Measurements from ENCODE around the gene ADGRF3. TPM values are rescaled to one million over a fixed set of nuclear protein-coding genes. Genes with fewer than 3 reads are reported as not detected.
"Not testable (repeated sequence)": the region's sequence is repeated elsewhere in the genome, so short reads cannot be mapped to it uniquely, and the experiment has no call there.

ADGRF3 gene
- polyA plus RNA-seq, 3 donors, result 0.10 to 0.22 TPM; not detected in 1

GRCh38 chr2:26329083-26329482 lies 17.5 kb downstream of the ADGRF3 start:
- not testable (repeated sequence) for H3K27ac ChIP-seq (ENCODE audit: low read depth, low read length)
- WGBS, 3 donors, result 89 to 97% (median 93%) methylated on average over 4 of the region's 4 CpGs

DNA sequence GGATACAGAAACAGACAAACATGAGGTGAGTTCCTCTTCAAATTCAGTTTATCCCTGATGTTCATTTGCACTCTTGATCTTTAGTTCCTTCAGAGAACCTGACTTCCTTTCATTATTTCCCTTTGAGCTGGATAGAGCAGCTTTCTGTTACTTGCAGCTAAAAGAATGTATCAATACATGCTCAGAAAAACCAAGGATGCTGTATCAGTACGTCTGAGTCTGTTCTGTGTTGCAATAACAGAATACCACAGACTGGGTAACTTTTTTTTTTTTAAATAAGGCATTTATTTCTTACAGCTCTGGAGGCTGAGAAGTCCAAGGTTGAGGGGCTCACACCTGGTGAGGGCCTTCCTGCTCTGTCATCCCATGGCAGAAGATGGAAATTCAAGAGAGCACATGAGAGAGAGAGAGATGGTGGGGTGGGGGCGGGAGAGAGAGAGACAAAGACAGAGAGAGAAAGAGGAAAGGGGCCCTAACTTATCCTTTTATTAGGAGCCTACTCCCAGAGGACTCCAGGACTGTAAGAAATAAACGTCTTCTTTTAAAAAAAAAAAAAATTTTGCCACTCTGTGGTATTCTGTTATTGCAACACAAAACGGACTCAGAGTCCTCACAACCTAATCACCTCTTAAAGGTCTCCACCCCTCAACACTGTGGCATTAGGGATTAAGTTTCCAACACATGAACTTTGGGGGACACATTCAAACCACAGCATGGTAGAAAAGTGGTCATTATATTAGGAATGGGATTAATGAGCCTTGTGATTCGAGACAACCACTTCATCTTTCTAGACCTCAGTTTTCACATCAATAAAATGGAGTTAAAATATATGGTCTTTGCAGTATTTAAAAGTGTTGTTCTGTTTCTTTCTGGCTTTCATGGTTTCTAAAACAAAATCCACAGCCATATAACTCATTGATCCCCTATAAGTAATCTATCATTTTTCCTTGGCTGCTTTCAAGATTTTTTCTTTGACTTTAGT lies 19.0 kb downstream of the ADGRF3 start:
- WGBS, 3 donors, result 43 to 63% (median 48%) methylated on average over 5 of the region's 5 CpGs

DNA sequence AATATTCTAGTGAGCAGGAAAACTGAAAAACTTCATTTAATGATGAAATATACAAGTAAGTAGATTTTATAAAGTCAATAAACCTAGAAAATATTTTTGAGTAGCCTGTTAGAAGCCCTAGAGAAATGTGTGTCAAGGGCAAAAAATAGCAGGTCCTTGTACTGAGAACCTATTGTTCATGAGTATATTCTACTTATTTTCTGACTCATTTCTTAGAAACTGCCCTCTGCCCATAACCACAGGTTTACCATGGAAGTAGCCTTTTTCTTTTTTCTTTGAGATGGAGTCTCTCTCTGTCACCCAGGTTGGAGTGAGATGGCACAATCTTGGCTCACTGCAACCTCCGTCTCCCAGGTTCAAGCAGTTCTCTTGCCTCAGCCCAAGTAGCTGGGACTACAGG lies 20.1 kb downstream of the ADGRF3 start:
- 67 to 83% (median 72%) methylated on average over 1 of the region's 1 CpG for WGBS, 3 donors

More for the DNA sequence above, 19.0 kb downstream of the ADGRF3 start:
- no peak overlapping the region for H3K27ac ChIP-seq (ENCODE audit: low read depth, low read length)

GRCh38 chr2:26325851-26326250 lies 20.7 kb downstream of the ADGRF3 start:
- WGBS, 3 donors, result 63 to 70% (median 70%) methylated on average over 4 of the region's 4 CpGs
- H3K27ac ChIP-seq (ENCODE audit: low read depth, low read length), result no peak overlapping the region

More for the DNA sequence above, 20.1 kb downstream of the ADGRF3 start:
- H3K27ac ChIP-seq (ENCODE audit: low read depth, low read length), result no peak overlapping the region

DNA sequence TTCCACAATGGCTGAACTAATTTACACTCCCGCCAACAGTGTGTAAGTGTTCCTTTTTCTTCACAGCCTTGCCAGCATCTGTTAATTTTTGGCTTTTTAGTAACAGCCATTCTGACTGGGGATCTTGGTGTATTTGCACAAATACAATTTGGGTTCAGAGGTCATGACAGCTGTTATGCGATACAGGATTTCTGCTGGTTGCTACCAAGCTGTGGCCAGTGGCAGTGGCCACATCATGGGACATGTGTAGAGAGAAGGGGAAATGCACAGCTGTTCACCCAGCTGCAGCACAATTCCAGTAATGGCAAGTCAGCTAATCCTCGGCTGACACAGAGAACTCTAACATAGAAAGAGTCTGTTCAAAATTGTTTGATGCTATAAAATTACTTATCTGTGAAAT lies 21.7 kb downstream of the ADGRF3 start:
- WGBS, 3 donors, result 41 to 54% (median 42%) methylated on average over 3 of the region's 3 CpGs
- H3K27ac ChIP-seq (ENCODE audit: low read depth, low read length), result no peak overlapping the region

GRCh38 chr2:26324479-26324878 lies 22.1 kb downstream of the ADGRF3 start:
- not testable (repeated sequence) for H3K27ac ChIP-seq (ENCODE audit: low read depth, low read length)

- WGBS, 3 donors, result 70 to 82% (median 75%) methylated on average over 6 of the region's 6 CpGs
- no peak overlapping the region for H3K27ac ChIP-seq (ENCODE audit: low read depth, low read length)
Measured at GRCh38 chr2:26318950-26319349, 27.6 kb downstream of the ADGRF3 start.

- WGBS, 3 donors, result 81 to 86% (median 83%) methylated on average over 8 of the region's 8 CpGs
- no peak overlapping the region for H3K27ac ChIP-seq (ENCODE audit: low read depth, low read length)
Measured at GRCh38 chr2:26317377-26318105, 29.0 kb downstream of the ADGRF3 start.

DNA sequence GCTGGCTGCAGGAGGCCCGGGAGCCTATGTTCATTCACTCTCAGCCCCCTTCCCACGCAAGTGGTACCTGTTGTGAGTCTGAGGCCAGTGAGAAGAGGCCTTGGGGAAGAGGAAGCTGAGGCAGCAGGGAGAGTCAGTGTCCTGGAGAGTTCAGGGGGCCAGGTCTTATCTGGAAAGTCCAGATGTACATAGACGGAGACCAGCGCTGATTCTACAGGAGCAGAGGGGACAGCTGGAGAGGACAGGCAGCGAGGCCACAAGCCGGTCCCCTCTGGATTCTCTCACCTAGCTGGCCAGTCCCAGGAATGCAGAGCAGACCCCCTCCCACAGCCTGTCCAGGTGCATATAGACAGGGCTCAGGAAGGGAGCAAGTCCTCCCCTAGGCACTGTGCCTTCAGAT lies 29.7 kb downstream of the ADGRF3 start:
- no peak overlapping the region for H3K27ac ChIP-seq (ENCODE audit: low read depth, low read length)
- WGBS, 3 donors, result 85 to 97% (median 89%) methylated on average over 6 of the region's 6 CpGs

DNA sequence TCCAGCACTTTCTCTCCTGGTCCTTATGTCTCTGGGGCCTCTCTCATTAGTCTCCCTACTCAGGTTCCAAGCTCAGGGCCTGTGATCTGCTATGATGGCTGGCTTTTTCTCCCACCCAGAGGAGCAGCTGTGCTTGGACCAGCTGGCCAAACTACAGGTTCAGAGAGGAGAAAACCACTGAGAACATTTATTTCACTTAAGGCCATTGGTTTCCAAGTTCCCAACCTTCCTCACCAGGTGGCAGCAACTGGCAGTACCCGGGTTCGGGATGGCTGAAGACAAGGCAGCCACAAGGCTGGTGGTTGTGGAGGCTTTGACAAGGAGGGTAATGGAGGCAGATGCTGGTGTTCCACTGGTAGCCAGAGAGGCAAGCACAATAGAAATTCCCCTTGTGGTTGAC lies 30.5 kb downstream of the ADGRF3 start:
- 51 to 69% (median 56%) methylated on average over 2 of the region's 2 CpGs for WGBS, 3 donors
- H3K27ac ChIP-seq (ENCODE audit: low read depth, low read length), result no peak overlapping the region

DNA sequence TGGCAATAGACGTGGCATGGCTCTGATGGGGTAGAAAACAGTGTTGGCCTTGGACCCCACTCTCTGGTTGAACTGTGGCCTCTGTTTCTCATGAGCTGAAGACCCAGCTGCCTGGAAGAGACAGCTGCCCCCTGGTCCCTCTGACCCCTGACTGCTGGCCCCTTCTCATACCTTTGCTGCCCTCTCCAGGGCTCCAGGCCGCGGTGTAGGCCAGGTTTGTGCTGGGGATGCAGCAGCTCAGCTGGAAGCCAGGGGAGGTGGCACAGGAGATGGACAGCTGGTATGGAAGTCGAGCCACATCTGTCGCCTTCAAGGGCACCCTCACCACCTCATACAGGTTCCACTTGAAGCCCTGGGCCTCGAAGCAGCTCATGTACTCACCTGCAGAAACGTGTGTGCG lies 32.3 kb downstream of the ADGRF3 start:
- no peak overlapping the region for H3K27ac ChIP-seq (ENCODE audit: low read depth, low read length)
- WGBS, 3 donors, result 74 to 78% (median 76%) methylated on average over 8 of the region's 8 CpGs

- no peak overlapping the region for H3K27ac ChIP-seq (ENCODE audit: low read depth, low read length)
- 85 to 87% (median 86%) methylated on average over 12 of the region's 12 CpGs for WGBS, 3 donors
Measured at GRCh38 chr2:26313446-26313845, 33.1 kb downstream of the ADGRF3 start.

- WGBS, 3 donors, result 81 to 87% (median 84%) methylated on average over 9 of the region's 9 CpGs
- no peak overlapping the region for H3K27ac ChIP-seq (ENCODE audit: low read depth, low read length)
Measured at GRCh38 chr2:26312471-26312870, 34.1 kb downstream of the ADGRF3 start.

DNA sequence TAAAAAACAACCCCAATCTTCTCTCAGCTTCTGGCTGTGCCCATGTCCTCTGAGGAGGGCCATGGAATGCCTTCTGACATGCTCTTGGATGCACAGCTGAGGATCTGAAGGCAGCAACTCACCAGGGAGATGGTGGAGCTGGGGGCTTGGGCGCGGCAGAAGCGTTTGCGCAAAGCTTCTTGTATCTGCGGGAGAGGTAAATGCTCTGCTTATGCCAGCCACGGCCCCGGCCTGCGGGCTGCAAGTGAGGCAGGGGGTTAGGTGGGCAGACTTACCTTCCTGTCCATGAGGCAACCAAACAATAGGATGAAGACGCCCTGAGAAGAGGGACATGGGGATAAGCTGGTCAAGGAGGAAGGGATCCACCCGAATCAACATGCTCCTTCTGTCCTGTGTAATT lies 36.7 kb downstream of the ADGRF3 start:
- no peak overlapping the region for H3K27ac ChIP-seq (ENCODE audit: low read depth, low read length)
- 82 to 86% (median 82%) methylated on average over 10 of the region's 10 CpGs for WGBS, 3 donors

DNA sequence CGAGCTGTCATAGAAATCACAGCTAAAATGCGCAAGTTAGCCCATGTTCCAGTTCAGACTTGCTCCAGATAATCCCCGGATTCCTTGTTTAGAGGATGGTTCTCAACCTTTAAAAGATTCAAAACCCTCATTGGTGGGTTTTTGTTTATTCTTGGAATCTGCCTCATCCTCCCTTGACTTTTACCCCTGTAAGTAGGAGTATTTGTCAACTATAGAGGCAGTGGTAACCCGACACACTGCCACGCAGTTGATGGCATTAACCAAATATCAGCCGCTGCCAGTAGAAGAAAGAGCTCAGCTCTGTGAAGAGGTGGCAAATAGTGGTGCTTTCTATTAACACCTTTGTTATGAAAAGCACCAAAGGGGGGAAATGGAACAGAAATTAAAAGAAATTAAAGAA lies 41.0 kb downstream of the ADGRF3 start:
- WGBS, 3 donors, result 79 to 84% (median 80%) methylated on average over 6 of the region's 6 CpGs
- no peak overlapping the region for H3K27ac ChIP-seq (ENCODE audit: low read depth, low read length)

- H3K27ac ChIP-seq (ENCODE audit: low read depth, low read length), result not testable (repeated sequence)
- 64 to 75% (median 69%) methylated on average over 7 of the region's 7 CpGs for WGBS, 3 donors
Measured at GRCh38 chr2:26305094-26305493, 41.5 kb downstream of the ADGRF3 start.

- no peak overlapping the region for H3K27ac ChIP-seq (ENCODE audit: low read depth, low read length)
- 75 to 90% (median 83%) methylated on average over 6 of the region's 6 CpGs for WGBS, 3 donors
Measured at GRCh38 chr2:26302846-26303245, 43.7 kb downstream of the ADGRF3 start.

GRCh38 chr2:26300234-26300925 lies 46.2 kb downstream of the ADGRF3 start:
- 37 to 43% (median 38%) methylated on average over 22 of the region's 22 CpGs for WGBS, 3 donors
- no peak overlapping the region for H3K27ac ChIP-seq (ENCODE audit: low read depth, low read length)

Data from adipose tissue (tissue), 3 donors.